AG04450 (cell line): ENCODE results near the gene MPIG6B. TPM values are rescaled to one million over a fixed set of nuclear protein-coding genes. Genes with fewer than 3 reads are reported as not detected.

ENCODE experiments used
- CTCF ChIA-PET: fragments of 300-600, 350-600 bp; formaldehyde crosslinking; extraction: SDS; loops from one replicate; lab custom pipeline; 2022; ENCODE audit warnings: antibody characterized with exemption, inconsistent platforms; lab: Charles Lee
- POLR2A ChIA-PET: fragments of 350-600 bp; formaldehyde crosslinking; extraction: SDS; loops from one replicate; lab custom pipeline; 2021; ENCODE audit warnings: antibody characterized with exemption, inconsistent platforms; lab: Yijun Ruan, JAX
- DNase-seq: peaks from one replicate; pipeline ENCODE4 v3.0.0-alpha.2; 2011; ENCODE audit warnings: low read depth, low spot score
- H3K27ac ChIP-seq: one replicate; pipeline ENCODE4 v1.5.1; 2012; ENCODE audit warnings: low read depth, low read length, control low read depth
- H3K27me3 ChIP-seq: one replicate; pipeline ENCODE4 v1.6.0; 2012; ENCODE audit warnings: low read length; ENCODE audit not compliant: control insufficient read depth, insufficient read depth
- H3K4me3 ChIP-seq: 2 replicates; pipeline ENCODE4 v1.5.1; 2011; ENCODE audit warnings: mild to moderate bottlenecking, low read depth, low read length, control low read depth
- H3K9me3 ChIP-seq: 2 replicates; pipeline ENCODE4 v1.5.1; 2012; ENCODE audit warnings: low read length; ENCODE audit not compliant: control insufficient read depth, insufficient read depth
- CTCF ChIP-seq: IDR thresholded peaks from 2 replicates; pipeline ENCODE4 v1.5.1; 2011; ENCODE audit warnings: low read depth, low read length, control low read depth, inconsistent platforms
- polyA plus RNA-seq: library from polyadenylated mRNA; depleted of rRNA; stranded (reverse); fragments of >200 nt; gene quantifications from 2 replicates; pipeline ENCODE4 v1.2.3, GENCODE V29; 2011

MPIG6B gene
- polyA plus RNA-seq, 1 experiment, result not detected

- H3K9me3 ChIP-seq, result peaks cover 4% of the 10 kb centered on the region; the same call in 1 of the 2 replicates
- DNase-seq, result peak; percentile 51
- ChIA-PET POLR2A (interaction anchor here (0.5 to 1.4 kb wide), 5 partner anchors 10 to 98 kb away, joined by 3 to 8 read pairs (median 3); partner anchors contain the start of genes HSPA1A, HSPA1B, HSPA1L and LSM2), CTCF (interaction anchor here (0.5 to 2.8 kb wide), 12 partner anchors 9 to 222 kb away, joined by 3 to 11 read pairs (median 4); partner anchors contain the start of gene MSH5)
- H3K27ac ChIP-seq, result peak overlapping the region; percentile 90
- peak; percentile 52 for TF ChIP-seq CTCF
- peak overlapping the region; percentile 90 for H3K4me3 ChIP-seq
- H3K27me3 ChIP-seq, result no peaks in the 10 kb centered on the region
These were observed 6.4 kb downstream of the MPIG6B start for GRCh38 chr6:31729515-31729978.

DNA sequence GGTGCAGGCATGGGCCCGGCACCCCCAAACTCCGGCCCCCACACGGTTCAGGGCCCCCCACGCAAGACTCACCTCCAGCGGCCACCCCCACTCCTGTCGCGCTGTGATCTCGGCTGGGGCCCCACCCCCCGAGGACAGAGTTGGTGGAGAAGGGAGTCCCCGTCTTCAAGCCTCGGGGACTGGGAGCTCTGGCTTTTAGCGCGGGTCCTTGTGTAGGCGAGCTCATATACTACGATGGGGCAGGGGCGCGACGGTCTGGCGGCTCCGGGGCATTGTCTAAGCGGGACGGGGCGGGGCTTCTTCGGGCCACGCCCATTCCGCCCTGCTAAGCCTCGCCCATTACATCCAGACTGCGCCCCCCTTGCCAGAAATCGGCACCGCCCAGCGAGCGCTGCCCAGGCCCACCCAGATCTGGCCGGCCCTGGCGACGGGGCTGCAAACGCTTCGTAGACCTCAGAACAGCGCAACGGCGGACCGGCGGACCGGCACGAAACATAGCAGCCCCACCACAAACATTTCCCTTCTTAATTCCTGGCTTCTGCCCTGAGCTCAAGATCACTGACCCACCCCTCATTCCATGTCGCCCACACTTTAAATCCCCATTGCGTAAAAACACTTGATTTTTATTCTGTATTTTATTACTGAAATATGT lies 6.9 kb downstream of the MPIG6B start:
- ChIA-PET CTCF (interaction anchor here (0.5 to 2.8 kb wide), 13 partner anchors 9 to 222 kb away, joined by 3 to 11 read pairs (median 4); partner anchors contain the start of gene MSH5), POLR2A (interaction anchor here (0.9 to 1.5 kb wide), 5 partner anchors 10 to 97 kb away, joined by 3 to 8 read pairs (median 4); partner anchors contain the start of genes HSPA1A, HSPA1B, HSPA1L and LSM2)
- TF ChIP-seq CTCF, result no peak
- Histone ChIP-seq H3K4me3 (peak overlapping the region; percentile 90), H3K27me3 (no peaks in the 10 kb centered on the region), H3K9me3 (peaks cover 4% of the 10 kb centered on the region; the same call in 1 of the 2 replicates), H3K27ac (peak overlapping the region; percentile 90)
- DNase-seq, result peak; percentile 75

- H3K27me3 ChIP-seq, result no peaks in the 10 kb centered on the region
- no peak for TF ChIP-seq CTCF
- H3K9me3 ChIP-seq, result peaks cover 4% of the 10 kb centered on the region; the same call in 1 of the 2 replicates
- ChIA-PET CTCF (interaction anchor here (0.5 to 2.8 kb wide), 4 partner anchors 8 to 100 kb away, joined by 3 to 11 read pairs (median 6); partner anchors contain the start of gene MSH5), POLR2A (interaction anchor here (1.5 kb wide), 1 partner anchor 9 kb away, joined by 5 read pairs; the partner anchor contains the start of gene MSH5)
- H3K27ac ChIP-seq, result peak overlapping the region; percentile 90
- no peak for DNase-seq
- H3K4me3 ChIP-seq, result no peak overlapping the region; the same call in 1 of the 2 replicates
These were observed 7.5 kb downstream of the MPIG6B start for GRCh38 chr6:31730631-31731086.

GRCh38 chr6:31732029-31732428 lies 8.9 kb downstream of the MPIG6B start:
- no peak overlapping the region for H3K4me3 ChIP-seq
- no peak overlapping the region for H3K27ac ChIP-seq
- ChIA-PET CTCF (interaction anchor here (1.2 to 1.3 kb wide), 2 partner anchors 37 to 59 kb away, joined by 4 to 6 read pairs; no protein-coding TSS in a partner anchor), POLR2A (no interaction called here)
- DNase-seq, result no peak
- peaks cover 4% of the 10 kb centered on the region; the same call in 1 of the 2 replicates for H3K9me3 ChIP-seq
- TF ChIP-seq CTCF, result no peak
- H3K27me3 ChIP-seq, result no peaks in the 10 kb centered on the region
